ENCODE results near the gene MTCL1.

Gene MTCL1

DNA sequence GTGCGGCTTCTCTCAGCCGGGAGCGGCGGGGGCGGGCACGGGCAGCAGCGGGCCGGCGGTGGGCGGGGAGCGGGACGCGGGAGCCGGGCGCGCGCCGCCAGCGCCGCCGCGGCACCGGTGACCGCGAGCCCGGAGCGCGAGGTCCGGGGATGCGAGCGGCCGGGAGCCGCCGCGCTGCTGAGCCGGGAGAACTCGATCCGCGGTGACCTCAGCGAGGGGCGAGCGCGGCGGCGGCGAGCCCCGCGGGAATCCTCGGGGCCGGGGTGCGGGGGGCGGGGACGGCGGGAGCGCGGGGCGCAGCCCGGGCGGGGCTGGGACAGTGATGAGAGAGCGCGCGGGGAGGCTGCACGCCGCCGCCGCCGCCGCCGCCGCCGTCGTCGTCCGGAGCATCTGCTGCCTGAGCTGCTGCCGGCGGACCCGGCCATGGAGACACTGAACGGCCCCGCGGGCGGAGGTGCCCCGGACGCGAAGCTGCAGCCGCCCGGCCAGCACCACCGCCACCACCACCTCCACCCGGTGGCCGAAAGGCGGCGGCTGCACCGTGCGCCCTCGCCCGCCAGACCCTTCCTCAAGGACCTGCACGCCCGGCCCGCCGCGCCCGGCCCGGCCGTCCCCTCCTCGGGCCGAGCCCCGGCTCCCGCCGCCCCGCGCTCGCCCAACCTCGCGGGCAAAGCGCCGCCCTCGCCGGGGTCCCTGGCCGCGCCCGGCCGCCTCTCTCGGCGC, at the start of gene MTCL1:
Gene MTCL1, plus strand, starts transcription at position 319 of the 723 bp plus-strand sequence. Its CDS starts 105 bp downstream, at position 424.
- DNase-seq (ENCODE audit: low spot score), result peak; percentile 65

- DNase-seq (ENCODE audit: low spot score), result no peak
Observed at GRCh38 chr18:8656232-8656631, 49.1 kb upstream of the MTCL1 start.

- no peak for DNase-seq (ENCODE audit: low spot score)
Observed at GRCh38 chr18:8657050-8657820, 48.1 kb upstream of the MTCL1 start.

- no peak for DNase-seq (ENCODE audit: low spot score)
Observed at GRCh38 chr18:8657873-8658470, 47.4 kb upstream of the MTCL1 start.

- no peak for DNase-seq (ENCODE audit: low spot score)
Observed at GRCh38 chr18:8658858-8659485, 46.4 kb upstream of the MTCL1 start.

GRCh38 chr18:8659609-8660242, 45.6 kb upstream of the MTCL1 start:
- DNase-seq (ENCODE audit: low spot score), result no peak

DNA sequence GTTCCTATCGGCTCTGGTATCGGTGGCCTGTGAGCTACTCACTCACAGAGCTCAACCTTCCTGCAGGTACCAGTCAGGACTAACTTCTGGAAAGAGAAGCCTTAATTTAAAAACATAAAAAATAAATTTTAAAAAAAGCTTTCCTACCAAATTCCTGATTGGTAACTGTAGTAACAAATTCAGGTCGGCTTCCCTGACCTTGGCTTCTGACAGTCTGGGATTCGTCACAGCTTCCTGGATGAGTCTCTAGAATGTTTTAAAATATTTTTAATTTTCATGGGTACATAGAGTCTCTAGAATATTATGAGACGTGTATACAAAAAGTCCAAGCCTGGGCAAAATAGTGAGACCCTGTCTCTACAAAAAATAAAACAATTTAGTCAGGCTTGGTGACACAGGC, 45.0 kb upstream of the MTCL1 start:
- no peak for DNase-seq (ENCODE audit: low spot score)

GRCh38 chr18:8661754-8662559, 43.4 kb upstream of the MTCL1 start:
- no peak for DNase-seq (ENCODE audit: low spot score)

DNA sequence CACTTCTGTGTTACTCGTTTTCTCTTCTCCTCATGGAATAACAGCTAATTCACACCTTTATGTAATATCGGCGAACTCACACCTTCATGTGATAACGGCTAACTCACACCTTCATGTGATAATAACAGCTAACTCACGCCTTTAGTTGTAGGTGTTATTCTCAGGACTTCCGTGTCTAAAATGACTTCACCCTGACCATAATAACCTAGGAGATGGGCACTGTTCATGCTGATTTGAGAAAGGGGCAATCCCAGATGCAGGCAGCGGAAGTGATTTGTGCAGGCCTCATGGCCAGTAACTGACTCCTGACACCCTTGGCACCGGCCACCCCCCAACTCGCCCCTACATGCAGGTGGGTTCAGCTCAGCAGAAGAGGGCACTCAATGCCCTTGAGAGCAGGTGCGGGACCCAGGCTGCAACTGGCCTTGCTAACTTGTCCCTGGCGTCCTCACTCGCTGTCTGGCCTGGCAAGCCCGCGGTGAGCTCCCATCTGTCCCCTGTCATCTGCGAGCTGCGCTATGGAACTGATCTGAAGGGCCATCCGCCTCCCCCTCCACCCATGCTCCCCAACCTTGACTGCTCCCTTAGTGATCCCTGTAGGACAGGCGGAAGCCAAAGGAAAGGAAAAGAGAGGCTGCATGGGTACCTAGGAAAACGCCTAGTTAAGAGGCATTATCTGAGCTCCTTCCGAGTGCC, 42.6 kb upstream of the MTCL1 start:
- no peak for DNase-seq (ENCODE audit: low spot score)

DNA sequence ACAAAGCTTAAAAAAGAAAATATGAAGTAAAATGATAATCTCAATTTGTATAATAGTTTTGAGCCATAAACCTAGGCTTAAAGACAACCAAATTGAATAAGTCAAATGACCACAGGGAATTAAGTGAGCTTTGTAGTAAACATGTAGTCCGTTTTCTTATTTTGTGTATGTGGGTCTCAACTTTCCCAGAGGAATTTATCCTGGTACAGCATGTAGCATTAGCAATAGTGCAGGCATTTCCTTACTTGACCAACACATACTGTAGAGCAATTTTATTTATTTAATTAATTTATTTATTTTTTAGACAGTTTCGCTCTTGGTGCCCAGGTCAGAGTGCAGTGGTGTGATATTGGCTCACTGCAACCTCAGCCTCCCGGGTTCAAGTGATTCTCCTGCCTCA, 37.5 kb upstream of the MTCL1 start:
- DNase-seq (ENCODE audit: low spot score), result no peak

DNA sequence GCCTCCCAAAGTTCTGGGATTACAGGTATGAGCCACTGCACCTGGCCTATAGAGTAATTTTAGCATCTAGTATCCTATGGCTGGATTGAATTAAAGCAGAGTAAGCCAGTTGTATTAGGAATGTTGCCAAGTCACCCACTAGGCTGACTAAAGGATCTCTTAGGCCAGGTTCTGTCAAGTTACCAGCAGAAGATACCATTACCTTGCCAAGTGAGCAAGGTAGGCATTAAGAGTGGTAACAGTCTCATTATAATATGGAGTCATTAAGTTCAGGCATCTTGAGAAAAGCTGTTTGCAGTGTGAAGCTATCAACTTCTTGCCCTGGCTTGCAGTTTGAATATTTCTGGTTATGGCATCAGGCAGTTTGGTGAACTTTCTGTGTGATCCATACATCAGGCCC, 37.0 kb upstream of the MTCL1 start:
- DNase-seq (ENCODE audit: low spot score), result no peak

- no peak for DNase-seq (ENCODE audit: low spot score)
Observed at GRCh38 chr18:8669571-8669970, 35.8 kb upstream of the MTCL1 start.

DNA sequence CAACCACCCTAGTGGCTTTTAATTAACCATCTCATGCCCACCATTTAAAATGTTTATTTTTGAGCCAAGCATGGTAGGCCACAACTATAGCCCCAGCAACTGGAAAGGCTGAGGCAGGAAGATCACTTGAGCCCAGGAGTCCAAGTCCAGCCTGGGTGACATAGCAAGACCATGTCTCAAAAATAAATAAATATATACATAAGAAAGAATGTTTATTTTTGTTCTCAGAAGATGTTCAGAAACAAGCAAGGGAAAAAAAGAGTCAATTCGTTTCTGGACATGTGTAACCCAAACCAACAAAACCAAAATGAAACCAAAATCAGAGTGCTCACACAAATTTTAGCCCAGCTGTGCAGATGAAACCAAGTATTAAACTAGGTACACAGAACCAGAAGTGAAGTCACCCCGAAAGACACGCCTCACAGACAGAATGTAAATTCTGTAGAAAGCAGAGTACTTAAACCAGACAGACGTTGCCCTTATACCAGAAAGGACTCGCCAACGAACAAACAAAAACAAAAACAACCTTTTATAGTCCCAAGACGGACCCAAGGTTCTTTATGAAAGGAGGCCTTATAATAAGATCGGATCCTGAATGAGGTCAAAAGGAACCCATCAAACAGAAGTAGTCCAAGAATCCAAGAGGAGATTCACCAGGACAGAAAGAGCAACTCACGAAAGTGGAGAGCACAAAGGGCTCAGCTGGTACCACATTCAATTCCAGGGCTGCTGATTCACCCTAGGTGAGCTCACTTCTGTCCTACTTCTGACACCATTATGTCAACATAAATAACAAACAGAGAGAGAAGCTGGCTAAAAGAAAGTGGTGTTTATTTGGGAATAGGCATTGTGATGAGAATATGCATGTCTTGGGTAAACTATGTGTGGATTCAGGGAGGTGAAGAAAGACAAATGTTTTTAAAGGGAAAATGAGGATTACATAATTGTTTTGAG, 31.8 kb upstream of the MTCL1 start:
- peak; percentile 24 for DNase-seq (ENCODE audit: low spot score)

DNA sequence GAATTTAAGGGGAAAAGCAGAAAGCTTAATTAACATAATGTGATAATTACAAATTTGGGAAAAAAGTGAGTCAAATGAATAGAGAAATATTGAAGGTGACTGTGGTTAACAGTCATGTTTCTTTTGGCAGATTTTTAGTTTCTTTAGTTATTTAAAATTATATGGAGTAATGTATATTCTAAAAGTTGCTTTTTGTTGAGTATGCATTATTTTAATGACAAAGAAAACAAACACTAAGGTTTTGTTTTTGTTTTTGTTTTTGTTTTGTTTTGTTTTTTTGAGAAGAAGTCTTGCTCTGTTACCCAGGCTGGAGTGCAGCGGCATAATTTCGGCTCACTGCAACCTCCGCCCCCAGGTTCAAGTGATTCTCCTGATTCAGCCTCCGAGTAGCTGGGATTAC, 30.3 kb upstream of the MTCL1 start:
- no peak for DNase-seq (ENCODE audit: low spot score)

DNA sequence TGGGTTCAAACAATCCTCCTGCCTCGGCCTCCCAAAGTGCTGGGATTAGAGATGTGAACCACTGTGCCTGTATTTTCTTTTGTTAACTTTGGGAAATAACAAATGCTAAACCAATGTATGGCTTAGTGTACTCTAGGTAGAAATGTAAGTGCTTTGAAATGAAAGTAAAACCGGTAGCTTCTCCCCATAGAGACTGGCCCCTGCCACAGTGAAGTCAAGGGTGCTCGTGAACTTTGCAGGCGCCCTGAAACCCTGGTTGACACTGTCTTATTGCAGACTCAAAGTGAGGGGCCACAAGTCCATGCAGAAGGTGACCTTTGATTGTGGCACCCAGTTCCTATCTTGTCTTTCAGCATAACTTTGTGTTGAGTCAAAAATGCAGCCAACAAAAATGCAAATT, 24.2 kb upstream of the MTCL1 start:
- DNase-seq (ENCODE audit: low spot score), result no peak

DNA sequence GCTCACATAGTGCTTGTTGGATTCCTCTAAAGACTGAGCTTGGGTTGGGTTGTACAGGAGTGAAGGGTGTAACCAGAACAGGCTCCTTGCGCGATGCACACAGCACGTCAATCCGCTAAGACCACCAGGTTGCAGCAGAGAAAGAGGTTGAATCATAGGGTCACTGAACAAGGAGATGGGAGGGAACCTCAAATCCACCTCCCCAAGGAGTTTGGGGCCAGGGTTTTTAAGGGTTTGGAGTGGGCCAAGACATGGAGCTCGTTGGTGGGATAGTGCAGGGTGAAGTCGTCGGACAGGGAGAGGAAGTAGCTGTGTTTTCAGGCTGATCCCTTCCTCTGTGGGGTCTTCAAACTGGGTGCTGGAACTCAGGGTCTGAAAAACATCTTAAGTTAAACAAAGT, 20.8 kb upstream of the MTCL1 start:
- no peak for DNase-seq (ENCODE audit: low spot score)

- DNase-seq (ENCODE audit: low spot score), result no peak
Observed at GRCh38 chr18:8685141-8685913, 20.0 kb upstream of the MTCL1 start.

GRCh38 chr18:8685914-8686216, 19.5 kb upstream of the MTCL1 start:
- no peak for DNase-seq (ENCODE audit: low spot score)

GRCh38 chr18:8686611-8687010, 18.7 kb upstream of the MTCL1 start:
- DNase-seq (ENCODE audit: low spot score), result no peak
